ENCODE results near the gene SNAP91. TPM values are rescaled to one million over a fixed set of nuclear protein-coding genes. Genes with fewer than 3 reads are reported as not detected.

SNAP91 gene
- total RNA-seq, 1 experiment from 2014 or later, result 1.3 TPM

DNA sequence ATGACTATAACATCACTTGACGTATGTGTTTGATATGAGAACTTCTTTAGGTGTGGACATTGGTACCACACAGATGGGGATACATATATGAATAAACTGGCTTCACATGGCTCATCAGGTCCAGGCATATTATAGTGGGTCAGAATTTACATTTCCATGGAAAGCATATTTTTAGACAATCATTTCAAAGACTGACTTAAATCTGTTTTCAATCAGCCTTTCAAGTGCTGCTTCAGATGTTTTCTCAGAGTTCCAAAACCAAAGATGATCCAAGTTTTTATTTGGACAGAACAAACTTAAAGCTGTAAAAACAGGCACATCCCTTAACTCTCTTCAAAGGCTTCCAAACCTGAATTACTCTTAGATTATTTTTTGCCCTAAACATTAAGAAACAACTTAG, 108.4 kb downstream of the SNAP91 start:
- Histone ChIP-seq H3K4me1 (ENCODE audit: insufficient read depth, low read length) (no peaks in the 10 kb centered on the region), H3K23me2 (ENCODE audit: insufficient read length, low read depth, low read length, poor library complexity, severe bottlenecking) (no peaks in the 10 kb centered on the region), H2BK120ac (ENCODE audit: low read depth, low read length, poor library complexity, severe bottlenecking) (no peak overlapping the region), H3K9me3 (ENCODE audit: control insufficient read depth, low read depth, low read length) (no peaks in the 10 kb centered on the region), H2AK5ac (ENCODE audit: insufficient read length, low read length) (no peak overlapping the region), H3K27ac (ENCODE audit: insufficient read length, low read depth, low read length) (no peak overlapping the region), H3K23ac (ENCODE audit: insufficient read length, low read depth, low read length) (no peak overlapping the region), H3K4me2 (ENCODE audit: insufficient read depth, insufficient read length, low read length) (no peak overlapping the region), H4K5ac (ENCODE audit: insufficient read length, low read depth, low read length) (no peak overlapping the region), H4K91ac (ENCODE audit: insufficient read length, low read depth, low read length) (no peak overlapping the region), H3K56ac (ENCODE audit: insufficient read length, low read depth, low read length) (no peak overlapping the region), H4K20me1 (ENCODE audit: control insufficient read depth, insufficient read depth, insufficient read length) (no peaks in the 10 kb centered on the region), H2BK20ac (ENCODE audit: low read depth, low read length, poor library complexity, severe bottlenecking) (no peak overlapping the region), H3K14ac (ENCODE audit: insufficient read depth, low read length) (no peak overlapping the region), H3K9ac (ENCODE audit: extremely low read depth, insufficient read length, low read length) (no peak overlapping the region), H3K79me2 (ENCODE audit: insufficient read depth, low read length) (no peaks in the 10 kb centered on the region), H4K8ac (replicated peaks; ENCODE audit: insufficient read length, low read depth, low read length) (no peak overlapping the region), H2AFZ (ENCODE audit: low read length) (no peak overlapping the region), H3K79me1 (ENCODE audit: insufficient read depth, low read depth, low read length, poor library complexity, severe bottlenecking) (no peaks in the 10 kb centered on the region), H2BK15ac (ENCODE audit: low read depth, low read length) (no peak overlapping the region), H3K27me3 (ENCODE audit: insufficient read depth, low read length) (no peaks in the 10 kb centered on the region), H3K18ac (ENCODE audit: insufficient read length, low read depth, low read length) (no peak overlapping the region), H3T11ph (ENCODE audit: low read length) (no peak overlapping the region), H2BK12ac (ENCODE audit: insufficient read length, low read depth, low read length) (no peak overlapping the region), H2BK5ac (ENCODE audit: insufficient read length, low read length) (no peak overlapping the region), H3K4ac (ENCODE audit: low read depth, low read length) (no peak overlapping the region)
- H3K4me1 Mint-ChIP-seq, result peaks cover 0 to 5% of the 10 kb centered on the region in 2 experiments; a peak in 2 of 4 replicates
- H3K9me3 Mint-ChIP-seq, result no peaks in the 10 kb centered on the region
- TF ChIP-seq, protein P1, sequence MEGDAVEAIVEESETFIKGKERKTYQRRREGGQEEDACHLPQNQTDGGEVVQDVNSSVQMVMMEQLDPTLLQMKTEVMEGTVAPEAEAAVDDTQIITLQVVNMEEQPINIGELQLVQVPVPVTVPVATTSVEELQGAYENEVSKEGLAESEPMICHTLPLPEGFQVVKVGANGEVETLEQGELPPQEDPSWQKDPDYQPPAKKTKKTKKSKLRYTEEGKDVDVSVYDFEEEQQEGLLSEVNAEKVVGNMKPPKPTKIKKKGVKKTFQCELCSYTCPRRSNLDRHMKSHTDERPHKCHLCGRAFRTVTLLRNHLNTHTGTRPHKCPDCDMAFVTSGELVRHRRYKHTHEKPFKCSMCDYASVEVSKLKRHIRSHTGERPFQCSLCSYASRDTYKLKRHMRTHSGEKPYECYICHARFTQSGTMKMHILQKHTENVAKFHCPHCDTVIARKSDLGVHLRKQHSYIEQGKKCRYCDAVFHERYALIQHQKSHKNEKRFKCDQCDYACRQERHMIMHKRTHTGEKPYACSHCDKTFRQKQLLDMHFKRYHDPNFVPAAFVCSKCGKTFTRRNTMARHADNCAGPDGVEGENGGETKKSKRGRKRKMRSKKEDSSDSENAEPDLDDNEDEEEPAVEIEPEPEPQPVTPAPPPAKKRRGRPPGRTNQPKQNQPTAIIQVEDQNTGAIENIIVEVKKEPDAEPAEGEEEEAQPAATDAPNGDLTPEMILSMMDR (conservative IDR thresholded peaks at IDR 0.05), result no peak
- no peaks in the 10 kb centered on the region for H3K27me3 Mint-ChIP-seq (ENCODE audit: low read depth)
- DNase-seq, result no peak
- no CpG with 5 or more reads among the region's 1 CpG for WGBS (ENCODE audit: extremely low coverage, insufficient read length, low lambda C conversion rate)
- no peaks in the 10 kb centered on the region for H3K36me3 Mint-ChIP-seq (ENCODE audit: insufficient read depth in 1 of 3, low read depth in 3 of 3)
- no peak overlapping the region for H3K4me3 Mint-ChIP-seq
- H3K27ac Mint-ChIP-seq, result no peak overlapping the region; a peak in 1 of 7 replicates
